ENCODE measurements around the gene FAM174C. TPM values are rescaled to one million over a fixed set of nuclear protein-coding genes. Genes with fewer than 3 reads are reported as not detected.
"Not testable (repeated sequence)": the region's sequence is repeated elsewhere in the genome, so short reads cannot be mapped to it uniquely, and the experiment has no call there.

FAM174C gene
- total and polyA plus RNA-seq, 7 donors = 9.0 to 88.8 (median 18.1) TPM

DNA sequence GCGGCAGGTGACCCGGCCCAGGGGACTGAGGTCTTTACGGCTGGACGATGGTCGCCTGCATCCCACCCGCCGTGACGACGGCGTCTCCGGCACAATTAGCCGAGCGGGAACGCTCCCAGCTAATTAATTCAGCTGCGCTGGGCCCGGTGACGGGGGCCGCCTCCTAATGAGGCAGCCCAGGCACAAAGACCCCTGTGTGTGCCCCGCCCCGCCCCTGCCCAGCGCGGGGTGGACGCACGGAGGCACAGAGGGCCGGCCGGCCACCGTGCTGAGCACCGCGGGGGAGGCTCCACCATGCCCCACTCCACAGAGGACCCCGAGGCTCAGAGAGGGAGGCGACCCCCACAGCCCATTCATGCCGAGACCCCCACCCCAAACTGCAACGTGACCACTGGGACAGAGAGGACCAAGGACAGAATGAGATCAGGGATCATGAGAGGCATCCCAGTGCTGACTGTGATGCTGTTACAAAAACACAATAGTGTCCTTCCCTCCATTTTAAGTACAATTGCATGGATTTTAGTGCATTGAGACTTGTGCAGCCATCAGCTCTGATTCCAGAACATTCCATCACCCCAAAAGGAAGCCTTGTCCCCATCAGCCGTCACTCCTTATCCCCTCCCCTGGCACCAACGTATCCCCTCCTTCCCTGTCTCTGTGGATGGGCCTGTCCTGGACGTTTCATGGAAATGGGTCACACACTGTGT is 27.4 kb downstream of the FAM174C start:
- H3K27ac ChIP-seq = no peak overlapping the region
- H3K27me3 ChIP-seq (ENCODE audit: insufficient read depth in 3 of 3, low read length in 2 of 3) = peaks cover 0 to 8% (median 2%) of the 10 kb centered on the region in 3 donors
- H3K36me3 ChIP-seq (ENCODE audit: insufficient read depth in 1 of 2, low read depth in 1 of 2) = no peaks in the 10 kb centered on the region
- no peak overlapping the region for H3K4me3 ChIP-seq
- WGBS, 3 donors = 43 to 52% (median 44%) methylated on average over 31 to 36 of the region's 36 CpGs
- no peaks in the 10 kb centered on the region for H3K4me1 ChIP-seq
- ATAC-seq (no peak), DNase-seq (no peak)
- intact Hi-C loops (cut with DNase I) = no loop called here
- no peaks in the 10 kb centered on the region for H3K9me3 ChIP-seq
- TF ChIP-seq, protein P1, sequence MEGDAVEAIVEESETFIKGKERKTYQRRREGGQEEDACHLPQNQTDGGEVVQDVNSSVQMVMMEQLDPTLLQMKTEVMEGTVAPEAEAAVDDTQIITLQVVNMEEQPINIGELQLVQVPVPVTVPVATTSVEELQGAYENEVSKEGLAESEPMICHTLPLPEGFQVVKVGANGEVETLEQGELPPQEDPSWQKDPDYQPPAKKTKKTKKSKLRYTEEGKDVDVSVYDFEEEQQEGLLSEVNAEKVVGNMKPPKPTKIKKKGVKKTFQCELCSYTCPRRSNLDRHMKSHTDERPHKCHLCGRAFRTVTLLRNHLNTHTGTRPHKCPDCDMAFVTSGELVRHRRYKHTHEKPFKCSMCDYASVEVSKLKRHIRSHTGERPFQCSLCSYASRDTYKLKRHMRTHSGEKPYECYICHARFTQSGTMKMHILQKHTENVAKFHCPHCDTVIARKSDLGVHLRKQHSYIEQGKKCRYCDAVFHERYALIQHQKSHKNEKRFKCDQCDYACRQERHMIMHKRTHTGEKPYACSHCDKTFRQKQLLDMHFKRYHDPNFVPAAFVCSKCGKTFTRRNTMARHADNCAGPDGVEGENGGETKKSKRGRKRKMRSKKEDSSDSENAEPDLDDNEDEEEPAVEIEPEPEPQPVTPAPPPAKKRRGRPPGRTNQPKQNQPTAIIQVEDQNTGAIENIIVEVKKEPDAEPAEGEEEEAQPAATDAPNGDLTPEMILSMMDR (IDR thresholded peaks at IDR 0.05) = no peak

GRCh38 chr19:1304197-1304924 is 29.0 kb downstream of the FAM174C start:
- Histone ChIP-seq H3K4me1 (no peaks in the 10 kb centered on the region), H3K27ac (no peak overlapping the region), H3K36me3 (ENCODE audit: insufficient read depth in 1 of 2, low read depth in 1 of 2) (no peaks in the 10 kb centered on the region), H3K4me3 (no peak overlapping the region), H3K9me3 (no peaks in the 10 kb centered on the region), H3K27me3 (ENCODE audit: insufficient read depth in 3 of 3, low read length in 2 of 3) (peaks cover 0 to 5% (median 2%) of the 10 kb centered on the region in 3 donors)
- ATAC-seq (peak in 1 of 4 donors; percentile 30), DNase-seq (no peak)
- intact Hi-C loops (cut with DNase I) = no loop called here
- TF ChIP-seq, protein P1 (IDR thresholded peaks at IDR 0.05) = no peak
- 81 to 85% (median 85%) methylated on average over 22 to 28 of the region's 28 CpGs for WGBS, 3 donors

DNA sequence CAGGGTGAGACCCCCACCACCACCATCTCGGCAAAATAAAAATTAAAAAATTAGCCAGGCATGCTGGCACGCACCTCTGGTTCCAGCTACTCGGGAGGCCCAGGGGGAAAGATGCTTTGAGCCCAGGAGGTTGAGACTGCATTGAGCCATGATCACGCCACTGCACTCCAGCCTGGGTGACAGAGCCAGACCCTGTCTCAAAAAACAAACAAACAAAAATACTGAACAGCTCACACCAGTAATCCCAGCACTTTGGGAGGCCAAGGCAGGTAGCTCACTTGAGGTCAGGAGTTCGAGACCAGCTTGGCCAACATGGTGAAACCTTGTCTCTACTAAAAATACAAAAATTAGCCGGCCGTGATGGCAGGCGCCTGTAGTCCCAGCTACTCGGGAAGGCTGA is 30.0 kb downstream of the FAM174C start:
- H3K9me3 ChIP-seq; intact Hi-C loops (cut with DNase I); ATAC-seq; H3K4me3 ChIP-seq; H3K4me1 ChIP-seq; H3K36me3 ChIP-seq (ENCODE audit: insufficient read depth in 1 of 2, low read depth in 1 of 2); DNase-seq; H3K27ac ChIP-seq: not testable (repeated sequence)
- H3K27me3 ChIP-seq (ENCODE audit: insufficient read depth in 3 of 3, low read length in 2 of 3) = peaks cover 0 to 11% (median 2%) of the 10 kb centered on the region in 3 donors
- WGBS, 3 donors = 78 to 83% (median 83%) methylated on average over 9 of the region's 9 CpGs

- no peak overlapping the region for H3K4me3 ChIP-seq
- DNase-seq (no peak), ATAC-seq (no peak)
- no peak overlapping the region for H3K27ac ChIP-seq
- TF ChIP-seq, protein P1 (IDR thresholded peaks at IDR 0.05) = no peak
- no peaks in the 10 kb centered on the region for H3K4me1 ChIP-seq
- WGBS, 3 donors = 91 to 95% (median 92%) methylated on average over 35 to 38 of the region's 38 CpGs
- H3K27me3 ChIP-seq (ENCODE audit: insufficient read depth in 3 of 3, low read length in 2 of 3) = peaks cover 0 to 17% (median 0%) of the 10 kb centered on the region in 3 donors
- H3K9me3 ChIP-seq = no peaks in the 10 kb centered on the region
- intact Hi-C loops (cut with DNase I) = no loop called here
- no peaks in the 10 kb centered on the region for H3K36me3 ChIP-seq (ENCODE audit: insufficient read depth in 1 of 2, low read depth in 1 of 2)
Observed at GRCh38 chr19:1307320-1307719, 32.0 kb downstream of the FAM174C start.

GRCh38 chr19:1307755-1308303 is 32.5 kb downstream of the FAM174C start:
- Histone ChIP-seq H3K36me3 (ENCODE audit: insufficient read depth in 1 of 2, low read depth in 1 of 2) (no peaks in the 10 kb centered on the region), H3K9me3 (no peaks in the 10 kb centered on the region), H3K27ac (no peak overlapping the region), H3K4me3 (no peak overlapping the region), H3K27me3 (ENCODE audit: insufficient read depth in 3 of 3, low read length in 2 of 3) (peaks cover 0 to 19% (median 1%) of the 10 kb centered on the region in 3 donors), H3K4me1 (no peaks in the 10 kb centered on the region)
- intact Hi-C loops (cut with DNase I) = no loop called here
- ATAC-seq = no peak
- TF ChIP-seq, protein P1 (IDR thresholded peaks at IDR 0.05) = no peak
- WGBS, 3 donors = 86 to 91% (median 87%) methylated on average over 20 of the region's 20 CpGs
- DNase-seq = peak in 1 of 2 donors; percentile 7
